ENCODE measurements around the gene REXO1. TPM values are rescaled to one million over a fixed set of nuclear protein-coding genes. Genes with fewer than 3 reads are reported as not detected.

The REXO1 gene
- total RNA-seq, 1 experiment from 2014 or later: 52.2 TPM

DNA sequence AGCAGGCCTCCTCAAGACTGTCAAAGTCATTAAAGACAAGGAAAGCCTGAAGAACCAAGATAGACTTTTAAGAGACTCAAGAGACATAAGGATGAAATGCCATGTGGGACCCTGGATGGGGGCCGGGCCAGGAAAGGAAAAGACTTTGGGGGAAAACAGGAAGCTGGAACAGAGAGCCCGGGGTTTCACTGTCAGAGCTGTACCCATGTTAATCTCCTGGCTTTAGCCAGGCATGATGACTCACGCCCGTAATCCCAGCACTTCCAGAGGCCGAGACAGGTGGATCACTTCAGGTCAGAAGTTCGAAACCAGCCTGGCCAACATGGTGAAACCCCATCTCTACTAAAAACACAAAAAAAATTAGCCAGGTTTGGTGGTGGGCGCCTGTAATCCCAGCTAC, 20.7 kb upstream of the REXO1 start:
- POLR2A ChIA-PET: no interaction called here
- no TSS peak for BruUV-seq (replicated peaks)

More for the DNA sequence above, 20.7 kb upstream of the REXO1 start:
- Histone ChIP-seq H3K9me2 (ENCODE audit: insufficient read depth) (no peaks in the 10 kb centered on the region), H3K9me3 (ENCODE audit: control insufficient read depth in 1 of 2, insufficient read depth in 1 of 2, low read depth in 1 of 2, low read length in 2 of 2) (no peaks in the 10 kb centered on the region), H3K79me2 (ENCODE audit: insufficient read depth, low read length) (peaks cover 28% of the 10 kb centered on the region), H3K9ac (ENCODE audit: low read length) (no peak overlapping the region), H3K4me1 (ENCODE audit: control insufficient read depth in 1 of 2, insufficient read depth in 2 of 2, low read length in 2 of 2) (peaks cover 14 to 30% of the 10 kb centered on the region in 2 experiments), H3K27ac (ENCODE audit: low read depth, low read length) (peak overlapping the region; percentile 22; the same call in 1 of the 2 replicates), H2AFZ (ENCODE audit: low read depth, low read length, poor library complexity, severe bottlenecking) (no peak overlapping the region), H4K20me1 (ENCODE audit: insufficient read depth) (peaks cover under 1% of the 10 kb centered on the region; the same call in 1 of the 2 replicates), H3K4me2 (ENCODE audit: low read length) (peak overlapping the region; percentile 15; the same call in 1 of the 2 replicates), H3K36me3 (ENCODE audit: control insufficient read depth in 1 of 2, insufficient read depth in 2 of 2, low read length in 2 of 2) (peaks cover 3 to 13% of the 10 kb centered on the region in 2 experiments; a peak in 2 of 4 replicates), H3K27me3 (ENCODE audit: insufficient read depth, low read length) (no peaks in the 10 kb centered on the region), H3K4me3 (replicated peaks in 1 of 2; ENCODE audit: low read depth in 1 of 2, low read length in 2 of 2) (no peak overlapping the region)
- CTCF ChIA-PET: no interaction called here
- RAD21 ChIA-PET (ENCODE audit: low non-redundant PET in 1 of 2, low total read pairs in 2 of 2, uncharacterized antibody in 2 of 2, unreplicated experiment in 2 of 2): no interaction called here
- ATAC-seq: no peak
- DNase-seq (ENCODE audit: low read depth, low spot score): no peak
- intact Hi-C loops (cut with micrococcal nuclease): no loop called here
- TF ChIP-seq ZNF274 (IDR thresholded peaks at IDR 0.05; ENCODE audit: low read depth, low read length) (no peak), JUND (IDR thresholded peaks at IDR 0.05) (no peak), EZH2phosphoT487 (IDR thresholded peaks at IDR 0.05; ENCODE audit: borderline replicate concordance) (no peak), CBX3 (IDR thresholded peaks at IDR 0.05; ENCODE audit: low read depth) (no peak), SP1 (IDR thresholded peaks at IDR 0.05; ENCODE audit: low read depth) (no peak), EGR1 (IDR thresholded peaks at IDR 0.05; ENCODE audit: low read depth) (no peak), YY1 (IDR thresholded peaks at IDR 0.05; ENCODE audit: extremely low read depth, insufficient replicate concordance, low read depth, low read length) (no peak), POLR2AphosphoS5 (IDR thresholded peaks at IDR 0.05; ENCODE audit: low read depth, low read length) (no peak), ZFX (IDR thresholded peaks at IDR 0.05) (no peak), TCF7L2 (IDR thresholded peaks at IDR 0.05; ENCODE audit: borderline replicate concordance, extremely low read depth, insufficient read depth, insufficient read length) (no peak), CEBPB (IDR thresholded peaks at IDR 0.05; ENCODE audit: low read depth) (no peak), RAD21 (IDR thresholded peaks at IDR 0.05; ENCODE audit: low read depth) (no peak), ELF1 (IDR thresholded peaks at IDR 0.05; ENCODE audit: borderline replicate concordance, low read depth) (no peak)
- TF ChIP-seq, protein P1, sequence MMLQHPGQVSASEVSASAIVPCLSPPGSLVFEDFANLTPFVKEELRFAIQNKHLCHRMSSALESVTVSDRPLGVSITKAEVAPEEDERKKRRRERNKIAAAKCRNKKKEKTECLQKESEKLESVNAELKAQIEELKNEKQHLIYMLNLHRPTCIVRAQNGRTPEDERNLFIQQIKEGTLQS (IDR thresholded peaks at IDR 0.05): no peak
- TF ChIP-seq, protein P2, sequence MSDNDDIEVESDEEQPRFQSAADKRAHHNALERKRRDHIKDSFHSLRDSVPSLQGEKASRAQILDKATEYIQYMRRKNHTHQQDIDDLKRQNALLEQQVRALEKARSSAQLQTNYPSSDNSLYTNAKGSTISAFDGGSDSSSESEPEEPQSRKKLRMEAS (IDR thresholded peaks at IDR 0.05): no peak
- TF ChIP-seq, protein P3, sequence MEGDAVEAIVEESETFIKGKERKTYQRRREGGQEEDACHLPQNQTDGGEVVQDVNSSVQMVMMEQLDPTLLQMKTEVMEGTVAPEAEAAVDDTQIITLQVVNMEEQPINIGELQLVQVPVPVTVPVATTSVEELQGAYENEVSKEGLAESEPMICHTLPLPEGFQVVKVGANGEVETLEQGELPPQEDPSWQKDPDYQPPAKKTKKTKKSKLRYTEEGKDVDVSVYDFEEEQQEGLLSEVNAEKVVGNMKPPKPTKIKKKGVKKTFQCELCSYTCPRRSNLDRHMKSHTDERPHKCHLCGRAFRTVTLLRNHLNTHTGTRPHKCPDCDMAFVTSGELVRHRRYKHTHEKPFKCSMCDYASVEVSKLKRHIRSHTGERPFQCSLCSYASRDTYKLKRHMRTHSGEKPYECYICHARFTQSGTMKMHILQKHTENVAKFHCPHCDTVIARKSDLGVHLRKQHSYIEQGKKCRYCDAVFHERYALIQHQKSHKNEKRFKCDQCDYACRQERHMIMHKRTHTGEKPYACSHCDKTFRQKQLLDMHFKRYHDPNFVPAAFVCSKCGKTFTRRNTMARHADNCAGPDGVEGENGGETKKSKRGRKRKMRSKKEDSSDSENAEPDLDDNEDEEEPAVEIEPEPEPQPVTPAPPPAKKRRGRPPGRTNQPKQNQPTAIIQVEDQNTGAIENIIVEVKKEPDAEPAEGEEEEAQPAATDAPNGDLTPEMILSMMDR (IDR thresholded peaks at IDR 0.05 in 2 of 3, conservative IDR thresholded peaks at IDR 0.05 in 1 of 3; ENCODE audit: borderline replicate concordance in 1 of 3, insufficient read depth in 1 of 3, low read depth in 2 of 3, low read length in 2 of 3): no peak
- TF ChIP-seq, protein P4, sequence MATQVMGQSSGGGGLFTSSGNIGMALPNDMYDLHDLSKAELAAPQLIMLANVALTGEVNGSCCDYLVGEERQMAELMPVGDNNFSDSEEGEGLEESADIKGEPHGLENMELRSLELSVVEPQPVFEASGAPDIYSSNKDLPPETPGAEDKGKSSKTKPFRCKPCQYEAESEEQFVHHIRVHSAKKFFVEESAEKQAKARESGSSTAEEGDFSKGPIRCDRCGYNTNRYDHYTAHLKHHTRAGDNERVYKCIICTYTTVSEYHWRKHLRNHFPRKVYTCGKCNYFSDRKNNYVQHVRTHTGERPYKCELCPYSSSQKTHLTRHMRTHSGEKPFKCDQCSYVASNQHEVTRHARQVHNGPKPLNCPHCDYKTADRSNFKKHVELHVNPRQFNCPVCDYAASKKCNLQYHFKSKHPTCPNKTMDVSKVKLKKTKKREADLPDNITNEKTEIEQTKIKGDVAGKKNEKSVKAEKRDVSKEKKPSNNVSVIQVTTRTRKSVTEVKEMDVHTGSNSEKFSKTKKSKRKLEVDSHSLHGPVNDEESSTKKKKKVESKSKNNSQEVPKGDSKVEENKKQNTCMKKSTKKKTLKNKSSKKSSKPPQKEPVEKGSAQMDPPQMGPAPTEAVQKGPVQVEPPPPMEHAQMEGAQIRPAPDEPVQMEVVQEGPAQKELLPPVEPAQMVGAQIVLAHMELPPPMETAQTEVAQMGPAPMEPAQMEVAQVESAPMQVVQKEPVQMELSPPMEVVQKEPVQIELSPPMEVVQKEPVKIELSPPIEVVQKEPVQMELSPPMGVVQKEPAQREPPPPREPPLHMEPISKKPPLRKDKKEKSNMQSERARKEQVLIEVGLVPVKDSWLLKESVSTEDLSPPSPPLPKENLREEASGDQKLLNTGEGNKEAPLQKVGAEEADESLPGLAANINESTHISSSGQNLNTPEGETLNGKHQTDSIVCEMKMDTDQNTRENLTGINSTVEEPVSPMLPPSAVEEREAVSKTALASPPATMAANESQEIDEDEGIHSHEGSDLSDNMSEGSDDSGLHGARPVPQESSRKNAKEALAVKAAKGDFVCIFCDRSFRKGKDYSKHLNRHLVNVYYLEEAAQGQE (IDR thresholded peaks at IDR 0.05; ENCODE audit: low read depth): no peak
